Adrenal gland (tissue), 19 donors: ENCODE measurements around the gene SCN3B. TPM values are rescaled to one million over a fixed set of nuclear protein-coding genes. Genes with fewer than 3 reads are reported as not detected.

Source experiments
- DNase-seq, 7 donors: peaks; one replicate each; pipeline ENCODE4 v3.0.0-alpha.2; 2019 to 2020
- H3K27ac ChIP-seq, 5 donors: fragments of 200-600 bp; sonication (generic) in 4 of 5; 1 replicate in 3 of 5; 2 replicates in 2 of 5; pipeline versions ENCODE4 v1.5.1 to v1.8.0; 2016 to 2020; ENCODE audit warnings: mild to moderate bottlenecking in 1 of 5
- H3K27me3 ChIP-seq: fragments of 200-600 bp; 2 replicates; pipeline ENCODE4 v1.8.0; 2021
- H3K36me3 ChIP-seq, 2 donors: fragments of 200-600 bp; replicated peaks in 1 of 2; 1 replicate in 1 of 2; 2 replicates in 1 of 2; pipeline versions ENCODE4 v1.5.1 to v1.8.0; 2018 to 2022
- H3K4me1 ChIP-seq, 2 donors: fragments of 200-600 bp; replicated peaks in 1 of 2; 1 replicate in 1 of 2; 2 replicates in 1 of 2; pipeline versions ENCODE4 v1.5.1 to v1.8.0; 2018 to 2021
- H3K4me3 ChIP-seq, 4 donors: fragments of 200-600 bp; sonication (generic) in 3 of 4; one replicate each; pipeline ENCODE4 v1.5.1; 2016 to 2018
- H3K9me3 ChIP-seq, 3 donors: fragments of 200-600 bp; sonication (generic) in 1 of 3; replicated peaks in 1 of 3; 1 replicate in 2 of 3; 2 replicates in 1 of 3; pipeline versions ENCODE4 v1.5.1 to v1.8.0; 2016 to 2021
- CTCF ChIP-seq, 6 experiments: fragments of 450-650 bp in 4 of 6; fragments of 200-600 bp in 2 of 6; sonication (generic) in 1 of 6; IDR thresholded peaks; 1 replicate in 5 of 6; 2 replicates in 1 of 6; pipeline versions ENCODE4 v1.5.1 to v1.8.0; 2016 to 2021; ENCODE audit warnings: antibody characterized with exemption in 6 of 6, mild to moderate bottlenecking in 2 of 6, moderate library complexity in 1 of 6
- POLR2A ChIP-seq, 2 donors: fragments of 450-650 bp; IDR thresholded peaks; one replicate each; pipeline ENCODE4 v1.6.1; 2017; ENCODE audit warnings: antibody characterized with exemption in 2 of 2, mild to moderate bottlenecking in 2 of 2, moderate library complexity in 1 of 2
- WGBS, 4 donors: extraction: QIAGEN DNeasy Blood & Tissue Kit in 2 of 4; methylation state at CpG; one replicate each; pipeline versions ENCODE4 v1.1.5 to v1.1.7; 2013 to 2017; 5-methylcytosine and 5-hydroxymethylcytosine counted together
- intact Hi-C, 2 donors: fragments of 100-400 bp; cut with DNase I; formaldehyde crosslinking; loops; one replicate each; pipeline versions ENCODE4 v1.14.1 to v1.15.0; 2022 to 2023
- long read RNA-seq, 10 donors: library from polyadenylated mRNA in 3 of 10; unstranded in 2 of 10; stranded (forward) in 1 of 10; transcript quantifications; one replicate each; pipeline ENCODE4 v2.0.0 and lab custom pipeline, GENCODE V29; 2021 to 2026
- polyA plus RNA-seq, 3 donors: library from polyadenylated mRNA; stranded (reverse); fragments of 200-250 nt in 2 of 3; fragments of 350-450 nt in 1 of 3; fragmentation: Illumina TruSeq in 1 of 3; extraction: RNeasy Lipid Tissue Mini Kit (QIAGEN cat#74804) in 1 of 3; gene quantifications; one replicate each; pipeline ENCODE4 v1.2.3, GENCODE V29; 2013 to 2014
- total RNA-seq, 9 donors: library from RNA; depleted of rRNA in 4 of 9; stranded (reverse); fragments of >200 nt in 4 of 9; fragments of 120-200 nt in 1 of 9; fragmentation: NEBNext Ultra II Directional in 1 of 9; extraction: Animal tissue kit (Norgen Biotek cat#: 25700) in 1 of 9; gene quantifications; one replicate each; pipeline versions ENCODE4 v1.1.0 to v1.2.4, GENCODE V29; 2013 to 2023
- donor health status: healthy with polysubstance abuse.
- donor health status: Bipolar disorder and iron deficiency.
- donor health status: DM: yes; HTN: yes; CAD: no.
- donor health status: DM: no; HTN: no; CAD: no.
- donor health status: DM: no; HTN: no; CAD: no.
- donor health status: DM: yes; HTN: yes; CAD: no.

The SCN3B gene
- total RNA-seq = 1 to 10 TPM in 5 of 9 donors, under 1 TPM in 3, not detected in 1; 0.36 to 9.5 (median 2.9) TPM
- 10 to 100 TPM in 1 of 3 donors, 1 to 10 TPM in 2; 2.3 to 10.5 (median 7.0) TPM for polyA plus RNA-seq
- long read RNA-seq, donor 1 = 0 reads
- long read RNA-seq, donor 2, full-length matches to known transcripts = 1 of 1 reads
- long read RNA-seq, donor 2, partial matches to known transcripts = 0 of 1 reads
- long read RNA-seq, donor 2, other reads (novel, unspliced or antisense) = 0 of 1 reads
- long read RNA-seq, donor 3 = 0 reads
- long read RNA-seq, donor 4 = 0 reads
- long read RNA-seq, donor 5 = 0 reads
- long read RNA-seq, donor 6, partial matches to known transcripts = 0 of 1 reads
- long read RNA-seq, donor 6, other reads (novel, unspliced or antisense) = 1 of 1 reads
- long read RNA-seq, donor 7 = 0 reads
- long read RNA-seq, donor 8 = 0 reads
- long read RNA-seq, donor 9 = 0 reads
- long read RNA-seq, donor 10 = 0 reads

- TF ChIP-seq CTCF (IDR thresholded peaks at IDR 0.05) = no peak
- TF ChIP-seq POLR2A (IDR thresholded peaks at IDR 0.05) = no peak
- Histone ChIP-seq H3K27me3 (no peaks in the 10 kb centered on the region), H3K36me3 (no peaks in the 10 kb centered on the region), H3K27ac (peak within 1 kb of the TSS in 2 of 5 donors; percentile 21 to 74), H3K4me3 (peak within 1 kb of the TSS in 3 of 4 donors; percentile 14 to 53 (median 36)), H3K9me3 (no peaks in the 10 kb centered on the region), H3K4me1 (peaks cover 5 to 14% of the 10 kb centered on the region in 2 donors)
- intact Hi-C loops = no loop called here
- DNase-seq = peak; percentile 47 to 87 (median 61)
- 1 to 2% (median 1%) methylated on average over 17 to 44 of the region's 44 CpGs for WGBS, 4 donors
These were observed at the start of gene SCN3B for GRCh38 chr11:123654566-123655081. SCN3B (minus strand) TSS chr11:123654624; CDS start chr11:123653801, 823 bp downstream.

DNA sequence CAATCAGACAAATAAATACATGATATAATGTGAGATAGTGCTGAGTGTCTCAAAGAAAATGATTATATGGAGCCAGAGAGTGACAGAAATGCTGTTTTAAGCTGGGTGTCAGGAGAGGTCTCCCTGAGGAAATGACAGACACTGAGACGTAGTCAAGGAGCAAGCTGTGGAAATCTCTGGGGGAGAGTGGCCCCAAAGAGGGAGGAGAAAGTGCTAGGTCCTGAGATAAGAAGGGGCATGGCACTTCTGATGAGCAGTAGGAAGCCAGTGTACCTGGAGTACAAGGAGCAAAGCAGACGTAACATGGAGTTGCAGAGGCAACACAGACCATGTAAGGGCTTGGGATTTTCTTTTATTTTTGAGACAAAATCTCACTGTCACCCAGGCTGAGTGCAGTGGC lies 48.3 kb upstream of the SCN3B start:
- intact Hi-C loops = loop anchor here (10.0 kb wide), 2 partner anchors 58 to 188 kb away; no protein-coding TSS in a partner anchor

DNA sequence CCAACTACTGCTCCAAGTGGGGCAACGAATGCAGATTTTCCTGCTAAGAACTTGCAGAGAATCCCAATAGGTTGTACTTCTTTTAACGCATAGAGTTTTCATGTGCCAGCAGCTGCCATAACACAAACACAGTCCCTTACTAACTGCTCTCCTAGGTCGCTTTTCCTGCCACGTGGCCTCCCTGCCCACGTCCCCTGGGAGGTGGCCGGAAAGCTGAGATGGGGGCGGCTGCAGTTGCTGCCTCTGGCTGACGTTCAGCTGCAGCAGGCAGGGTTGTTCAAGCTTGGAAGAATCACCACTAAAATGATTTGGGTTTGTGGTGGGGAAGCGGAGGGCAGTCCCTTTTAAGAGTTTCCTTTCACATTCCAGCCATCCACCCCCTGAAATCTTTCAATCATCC lies 47.7 kb upstream of the SCN3B start:
- intact Hi-C loops = loop anchor here (10.0 kb wide), 2 partner anchors 57 to 187 kb away; no protein-coding TSS in a partner anchor
- TF ChIP-seq CTCF (IDR thresholded peaks at IDR 0.05) (no peak), POLR2A (IDR thresholded peaks at IDR 0.05) (no peak)
- WGBS, 4 donors = 54 to 65% (median 59%) methylated on average over 7 to 9 of the region's 9 CpGs

More for the DNA sequence above, 48.3 kb upstream of the SCN3B start:
- DNase-seq = no peak
- peaks cover 0 to under 1% of the 10 kb centered on the region in 2 donors for H3K4me1 ChIP-seq
- no peaks in the 10 kb centered on the region for H3K36me3 ChIP-seq
- WGBS, 4 donors = 64 to 80% (median 69%) methylated on average over 2 of the region's 2 CpGs
- no peaks in the 10 kb centered on the region for H3K27me3 ChIP-seq
- no peak for TF ChIP-seq CTCF (IDR thresholded peaks at IDR 0.05)
- TF ChIP-seq POLR2A (IDR thresholded peaks at IDR 0.05) = no peak
- no peaks in the 10 kb centered on the region for H3K9me3 ChIP-seq
- no peak overlapping the region for H3K27ac ChIP-seq
- no peak overlapping the region for H3K4me3 ChIP-seq

DNA sequence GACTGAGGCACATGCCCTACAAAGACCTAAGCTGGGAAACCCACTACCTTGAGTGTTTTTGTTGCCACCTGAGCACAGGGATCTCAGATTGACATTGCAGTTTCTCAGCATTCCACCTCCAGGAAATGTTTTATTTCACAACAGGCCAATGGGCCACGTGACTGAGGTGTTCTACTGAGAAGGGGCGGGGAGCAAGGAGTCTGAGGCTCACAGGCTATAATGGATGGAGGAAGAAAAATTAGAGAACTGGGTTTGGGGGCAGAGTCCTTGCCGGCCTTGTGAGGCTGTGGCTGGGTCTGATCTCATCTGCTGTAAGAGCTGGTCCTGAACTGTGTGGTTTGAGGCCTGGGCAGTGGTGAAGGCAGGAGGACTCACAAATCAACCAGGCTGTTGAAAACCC lies 46.3 kb upstream of the SCN3B start:
- no peaks in the 10 kb centered on the region for H3K27me3 ChIP-seq
- intact Hi-C loops = loop anchor here (10.0 kb wide), 2 partner anchors 56 to 186 kb away; no protein-coding TSS in a partner anchor
- no peak overlapping the region for H3K27ac ChIP-seq
- no peaks in the 10 kb centered on the region for H3K4me1 ChIP-seq
- 72 to 80% (median 79%) methylated on average over 3 of the region's 3 CpGs for WGBS, 4 donors
- H3K4me3 ChIP-seq = no peak overlapping the region
- H3K36me3 ChIP-seq = no peaks in the 10 kb centered on the region
- TF ChIP-seq CTCF (IDR thresholded peaks at IDR 0.05) (no peak), POLR2A (IDR thresholded peaks at IDR 0.05) (no peak)
- DNase-seq = no peak
- no peaks in the 10 kb centered on the region for H3K9me3 ChIP-seq

More for the DNA sequence above, 47.7 kb upstream of the SCN3B start:
- H3K4me1 ChIP-seq = no peaks in the 10 kb centered on the region
- H3K9me3 ChIP-seq = no peaks in the 10 kb centered on the region
- no peaks in the 10 kb centered on the region for H3K27me3 ChIP-seq
- DNase-seq = no peak
- H3K36me3 ChIP-seq = no peaks in the 10 kb centered on the region
- no peak overlapping the region for H3K27ac ChIP-seq
- H3K4me3 ChIP-seq = no peak overlapping the region
